GM12872 (cell line): ENCODE data around the gene RBM39.

Source experiments
- CTCF ChIP-seq: IDR thresholded peaks from 3 replicates; pipeline ENCODE4 v1.5.1; 2011; ENCODE audit warnings: low read depth, mild to moderate bottlenecking, low read length, moderate library complexity; ENCODE audit not compliant: insufficient read depth

RBM39 gene

GRCh38 chr20:35738410-35739179 is 3.5 kb downstream of the RBM39 start:
- TF ChIP-seq CTCF = no peak

GRCh38 chr20:35737865-35738333 is 4.2 kb downstream of the RBM39 start:
- no peak for TF ChIP-seq CTCF

GRCh38 chr20:35735826-35736470 is 6.1 kb downstream of the RBM39 start:
- TF ChIP-seq CTCF = no peak

- no peak for TF ChIP-seq CTCF
Observed at GRCh38 chr20:35734777-35735649, 7.0 kb downstream of the RBM39 start.

- TF ChIP-seq CTCF = no peak
Observed at GRCh38 chr20:35734374-35734773, 7.7 kb downstream of the RBM39 start.

GRCh38 chr20:35732644-35732982 is 9.4 kb downstream of the RBM39 start:
- no peak for TF ChIP-seq CTCF
